GM18861 (cell line): ENCODE data around the gene SEL1L3.
"Not testable (repeated sequence)": the region's sequence is repeated elsewhere in the genome, so short reads cannot be mapped to it uniquely, and the experiment has no call there.

ENCODE experiments used
- ATAC-seq: cut with Tn5 transposase; IDR thresholded peaks from one replicate; pipeline ENCODE4 v1.9.1; 2021; ENCODE audit not compliant: unreplicated experiment

Gene SEL1L3

GRCh38 chr4:25862411-25863346 is at the start of gene SEL1L3:
Gene SEL1L3, minus strand, starts transcription at chr4:25862988. Its CDS starts 152 bp downstream, at chr4:25862836.
- ATAC-seq, result no peak

- ATAC-seq, result no peak
Measured at GRCh38 chr4:25911356-25911755, 48.6 kb upstream of the SEL1L3 start.

GRCh38 chr4:25908491-25908901 is 45.7 kb upstream of the SEL1L3 start:
- ATAC-seq, result no peak

- ATAC-seq, result not testable (repeated sequence)
Measured at GRCh38 chr4:25906113-25906512, 43.3 kb upstream of the SEL1L3 start.

GRCh38 chr4:25905371-25905770 is 42.6 kb upstream of the SEL1L3 start:
- no peak for ATAC-seq

GRCh38 chr4:25904748-25905082 is 41.9 kb upstream of the SEL1L3 start:
- peak; percentile 37 for ATAC-seq

GRCh38 chr4:25903900-25904747 is 41.3 kb upstream of the SEL1L3 start:
- ATAC-seq, result peak; percentile 59

GRCh38 chr4:25901030-25901430 is 38.2 kb upstream of the SEL1L3 start:
- no peak for ATAC-seq

- no peak for ATAC-seq
Measured at GRCh38 chr4:25900310-25900709, 37.5 kb upstream of the SEL1L3 start.

GRCh38 chr4:25896776-25897539 is 34.2 kb upstream of the SEL1L3 start:
- no peak for ATAC-seq

- no peak for ATAC-seq
Measured at GRCh38 chr4:25892796-25893195, 30.0 kb upstream of the SEL1L3 start.

- no peak for ATAC-seq
Measured at GRCh38 chr4:25890571-25891485, 28.0 kb upstream of the SEL1L3 start.

- no peak for ATAC-seq
Measured at GRCh38 chr4:25889589-25890503, 27.1 kb upstream of the SEL1L3 start.

- ATAC-seq, result no peak
Measured at GRCh38 chr4:25888781-25889180, 26.0 kb upstream of the SEL1L3 start.

GRCh38 chr4:25884031-25884782 is 21.4 kb upstream of the SEL1L3 start:
- ATAC-seq, result peak; percentile 40

GRCh38 chr4:25883565-25883964 is 20.8 kb upstream of the SEL1L3 start:
- ATAC-seq, result no peak

GRCh38 chr4:25882226-25882625 is 19.4 kb upstream of the SEL1L3 start:
- no peak for ATAC-seq

GRCh38 chr4:25881193-25881592 is 18.4 kb upstream of the SEL1L3 start:
- no peak for ATAC-seq
